NT2/D1 (cell line): ENCODE results near the gene DLL3.
"Not testable (repeated sequence)": the region's sequence is repeated elsewhere in the genome, so short reads cannot be mapped to it uniquely, and the experiment has no call there.

ENCODE experiments used
- DNase-seq: peaks from one replicate; pipeline ENCODE4 v3.0.0-alpha.2; 2011; ENCODE audit warnings: low read depth, low spot score
- H3K27me3 ChIP-seq: 2 replicates; pipeline ENCODE4 v1.6.0; 2011; ENCODE audit warnings: mild to moderate bottlenecking; ENCODE audit not compliant: insufficient read length, insufficient read depth
- H3K36me3 ChIP-seq: 2 replicates; pipeline ENCODE4 v1.6.1; 2011; ENCODE audit warnings: mild to moderate bottlenecking, low read length, mixed read lengths; ENCODE audit not compliant: insufficient read depth, insufficient read length
- H3K4me1 ChIP-seq: 2 replicates; pipeline ENCODE4 v1.5.1; 2011; ENCODE audit not compliant: insufficient read depth, insufficient read length
- H3K4me3 ChIP-seq: 2 replicates; pipeline ENCODE4 v1.5.1; 2011; ENCODE audit warnings: low read depth; ENCODE audit not compliant: insufficient read length
- H3K9ac ChIP-seq: 2 replicates; pipeline ENCODE4 v1.6.0; 2011; ENCODE audit warnings: low read depth; ENCODE audit not compliant: insufficient read length
- H3K9me3 ChIP-seq: 2 replicates; pipeline ENCODE4 v1.5.1; 2011; ENCODE audit warnings: mild to moderate bottlenecking, low read length; ENCODE audit not compliant: insufficient read depth
- SUZ12 ChIP-seq: IDR thresholded peaks from 2 replicates; pipeline ENCODE4 v1.6.1; 2011; ENCODE audit not compliant: insufficient read length, insufficient read depth; ENCODE audit errors: extremely low read depth
- YY1 ChIP-seq: IDR thresholded peaks from 2 replicates; pipeline ENCODE4 v1.6.1; 2011; ENCODE audit not compliant: insufficient read length, insufficient read depth
- ZNF274 ChIP-seq: IDR thresholded peaks from 2 replicates; pipeline ENCODE4 v1.6.1; 2011; ENCODE audit warnings: mild to moderate bottlenecking, low read depth, low read length

DLL3 gene

GRCh38 chr19:39498798-39499642 is at the start of gene DLL3:
DLL3 (plus strand) TSS chr19:39498947; CDS start chr19:39498975, 28 bp downstream.
- Histone ChIP-seq H3K36me3 (no peaks in the 10 kb centered on the region), H3K9ac (peak within 1 kb of the TSS; percentile 67), H3K4me3 (peak within 1 kb of the TSS; percentile 46), H3K9me3 (no peaks in the 10 kb centered on the region), H3K4me1 (peaks cover 5% of the 10 kb centered on the region), H3K27me3 (peaks cover 59% of the 10 kb centered on the region)
- TF ChIP-seq SUZ12 (no peak), ZNF274 (no peak), YY1 (no peak)
- DNase-seq, result no peak

- Histone ChIP-seq H3K4me1 (no peaks in the 10 kb centered on the region), H3K9ac (no peak overlapping the region), H3K9me3 (no peaks in the 10 kb centered on the region), H3K4me3 (no peak overlapping the region), H3K27me3 (no peaks in the 10 kb centered on the region), H3K36me3 (peaks cover 47% of the 10 kb centered on the region)
- DNase-seq, result no peak
- no peak for TF ChIP-seq ZNF274
- TF ChIP-seq YY1, result no peak
- TF ChIP-seq SUZ12, result no peak
Observed at GRCh38 chr19:39449116-39449797, 49.5 kb upstream of the DLL3 start.

GRCh38 chr19:39451257-39451656 is 47.5 kb upstream of the DLL3 start:
- H3K4me1 ChIP-seq, H3K9me3 ChIP-seq, H3K27me3 ChIP-seq, DNase-seq, H3K9ac ChIP-seq, H3K4me3 ChIP-seq: not testable (repeated sequence)
- peaks cover 53% of the 10 kb centered on the region for H3K36me3 ChIP-seq

- no peaks in the 10 kb centered on the region for H3K9me3 ChIP-seq
- no peak for DNase-seq
- H3K36me3 ChIP-seq, result peaks cover 78% of the 10 kb centered on the region
- no peaks in the 10 kb centered on the region for H3K4me1 ChIP-seq
- no peak overlapping the region for H3K4me3 ChIP-seq
- no peaks in the 10 kb centered on the region for H3K27me3 ChIP-seq
- TF ChIP-seq SUZ12, result no peak
- TF ChIP-seq YY1, result no peak
- no peak for TF ChIP-seq ZNF274
- H3K9ac ChIP-seq, result no peak overlapping the region
Observed at GRCh38 chr19:39463403-39463802, 35.3 kb upstream of the DLL3 start.

- Histone ChIP-seq H3K27me3 (no peaks in the 10 kb centered on the region), H3K4me3 (no peak overlapping the region), H3K4me1 (no peaks in the 10 kb centered on the region), H3K36me3 (peaks cover 78% of the 10 kb centered on the region), H3K9ac (no peak overlapping the region), H3K9me3 (no peaks in the 10 kb centered on the region)
- DNase-seq, result no peak
- TF ChIP-seq SUZ12 (no peak), YY1 (no peak), ZNF274 (no peak)
Observed at GRCh38 chr19:39465956-39466747, 32.6 kb upstream of the DLL3 start.

GRCh38 chr19:39467941-39468340 is 30.8 kb upstream of the DLL3 start:
- no peak for DNase-seq
- Histone ChIP-seq H3K4me1 (no peaks in the 10 kb centered on the region), H3K9ac (no peak overlapping the region), H3K9me3 (no peaks in the 10 kb centered on the region), H3K27me3 (no peaks in the 10 kb centered on the region), H3K36me3 (peaks cover 86% of the 10 kb centered on the region), H3K4me3 (no peak overlapping the region)
- TF ChIP-seq YY1 (no peak), SUZ12 (no peak), ZNF274 (no peak)

GRCh38 chr19:39469036-39469435 is 29.7 kb upstream of the DLL3 start:
- Histone ChIP-seq H3K36me3 (peaks cover 94% of the 10 kb centered on the region), H3K9me3 (no peaks in the 10 kb centered on the region), H3K4me3 (no peak overlapping the region), H3K4me1 (no peaks in the 10 kb centered on the region), H3K9ac (no peak overlapping the region), H3K27me3 (no peaks in the 10 kb centered on the region)
- no peak for DNase-seq
- TF ChIP-seq ZNF274 (no peak), YY1 (no peak), SUZ12 (no peak)
